Activated T-cell treated with anti-CD3 and anti-CD28 coated beads, Interleukin-2, amount 50 U/mL, for 24 hours (primary cell): ENCODE results near the gene GARIN5B.

Source experiments
- DNase-seq: peaks from one replicate; pipeline ENCODE4 v3.0.0-alpha.2; 2020
- H3K27ac Mint-ChIP-seq: 2 replicates; pipeline ENCODE4 v1.8.0; 2020; ENCODE audit warnings: mild to moderate bottlenecking, mixed read lengths
- H3K27me3 Mint-ChIP-seq: 2 replicates; pipeline ENCODE4 v1.8.0; 2020; ENCODE audit warnings: mixed read lengths
- H3K36me3 Mint-ChIP-seq: 2 replicates; pipeline ENCODE4 v1.8.0; 2020; ENCODE audit warnings: low read depth, mixed read lengths
- H3K4me1 Mint-ChIP-seq: 2 replicates; pipeline ENCODE4 v1.8.0; 2020; ENCODE audit warnings: low read depth, mixed read lengths
- H3K4me3 Mint-ChIP-seq: 2 replicates; pipeline ENCODE4 v1.8.0; 2020; ENCODE audit warnings: mild to moderate bottlenecking, moderate library complexity, mixed read lengths
- H3K9me3 Mint-ChIP-seq: 2 replicates; pipeline ENCODE4 v1.8.0; 2020; ENCODE audit warnings: mixed read lengths

GARIN5B gene

GRCh38 chr19:55352549-55353145 lies 10.4 kb downstream of the GARIN5B start:
- peaks cover 64% of the 10 kb centered on the region for H3K27me3 Mint-ChIP-seq

GRCh38 chr19:55352040-55352439 lies 11.0 kb downstream of the GARIN5B start:
- H3K4me3 Mint-ChIP-seq: no peak overlapping the region
- no peak for DNase-seq
- H3K36me3 Mint-ChIP-seq: peaks cover 4% of the 10 kb centered on the region
- H3K9me3 Mint-ChIP-seq: no peaks in the 10 kb centered on the region
- H3K27me3 Mint-ChIP-seq: peaks cover 59% of the 10 kb centered on the region
- H3K27ac Mint-ChIP-seq: no peak overlapping the region
- H3K4me1 Mint-ChIP-seq: peaks cover 14% of the 10 kb centered on the region

More at GRCh38 chr19:55352549-55353145, 10.4 kb downstream of the GARIN5B start:
- Mint-ChIP-seq H3K4me1 (peaks cover 14% of the 10 kb centered on the region), H3K9me3 (no peaks in the 10 kb centered on the region), H3K27ac (no peak overlapping the region), H3K36me3 (peaks cover 4% of the 10 kb centered on the region), H3K4me3 (peak overlapping the region; percentile 54)
- DNase-seq: no peak

- H3K9me3 Mint-ChIP-seq: no peaks in the 10 kb centered on the region
- peaks cover 14% of the 10 kb centered on the region for H3K4me1 Mint-ChIP-seq
- H3K4me3 Mint-ChIP-seq: no peak overlapping the region
- H3K27ac Mint-ChIP-seq: no peak overlapping the region
- H3K27me3 Mint-ChIP-seq: peaks cover 47% of the 10 kb centered on the region
- peaks cover 4% of the 10 kb centered on the region for H3K36me3 Mint-ChIP-seq
- no peak for DNase-seq
Observed at GRCh38 chr19:55350620-55351315, 12.3 kb downstream of the GARIN5B start.

GRCh38 chr19:55348317-55349034 lies 14.6 kb downstream of the GARIN5B start:
- H3K4me3 Mint-ChIP-seq: no peak overlapping the region
- no peaks in the 10 kb centered on the region for H3K9me3 Mint-ChIP-seq
- no peak overlapping the region for H3K27ac Mint-ChIP-seq
- peaks cover 22% of the 10 kb centered on the region for H3K36me3 Mint-ChIP-seq
- peaks cover 32% of the 10 kb centered on the region for H3K27me3 Mint-ChIP-seq
- DNase-seq: no peak
- peaks cover 10% of the 10 kb centered on the region for H3K4me1 Mint-ChIP-seq

GRCh38 chr19:55347442-55348009 lies 15.5 kb downstream of the GARIN5B start:
- DNase-seq: no peak
- H3K4me1 Mint-ChIP-seq: peaks cover 1% of the 10 kb centered on the region
- no peaks in the 10 kb centered on the region for H3K9me3 Mint-ChIP-seq
- peaks cover 22% of the 10 kb centered on the region for H3K27me3 Mint-ChIP-seq
- no peak overlapping the region for H3K27ac Mint-ChIP-seq
- no peak overlapping the region for H3K4me3 Mint-ChIP-seq
- H3K36me3 Mint-ChIP-seq: peaks cover 32% of the 10 kb centered on the region

- Mint-ChIP-seq H3K27ac (no peak overlapping the region), H3K4me1 (no peaks in the 10 kb centered on the region), H3K4me3 (no peak overlapping the region), H3K27me3 (peaks cover 16% of the 10 kb centered on the region), H3K36me3 (peaks cover 35% of the 10 kb centered on the region), H3K9me3 (no peaks in the 10 kb centered on the region)
- DNase-seq: no peak
Observed at GRCh38 chr19:55346725-55347441, 16.2 kb downstream of the GARIN5B start.

- DNase-seq: no peak
- Mint-ChIP-seq H3K36me3 (peaks cover 41% of the 10 kb centered on the region), H3K4me3 (no peak overlapping the region), H3K9me3 (no peaks in the 10 kb centered on the region), H3K27ac (no peak overlapping the region), H3K4me1 (peaks cover 5% of the 10 kb centered on the region), H3K27me3 (peaks cover 8% of the 10 kb centered on the region)
Observed at GRCh38 chr19:55345818-55346724, 17.0 kb downstream of the GARIN5B start.

- Mint-ChIP-seq H3K4me1 (peaks cover 9% of the 10 kb centered on the region), H3K27me3 (no peaks in the 10 kb centered on the region), H3K9me3 (no peaks in the 10 kb centered on the region), H3K27ac (no peak overlapping the region), H3K4me3 (no peak overlapping the region), H3K36me3 (peaks cover 41% of the 10 kb centered on the region)
- no peak for DNase-seq
Observed at GRCh38 chr19:55345101-55345817, 17.8 kb downstream of the GARIN5B start.

- no peaks in the 10 kb centered on the region for H3K9me3 Mint-ChIP-seq
- DNase-seq: no peak
- H3K27ac Mint-ChIP-seq: no peak overlapping the region
Observed at GRCh38 chr19:55344444-55344843, 18.6 kb downstream of the GARIN5B start.

GRCh38 chr19:55341595-55342531 lies 21.2 kb downstream of the GARIN5B start:
- H3K27me3 Mint-ChIP-seq: no peaks in the 10 kb centered on the region
- peak overlapping the region; percentile 57 for H3K27ac Mint-ChIP-seq
- no peak for DNase-seq
- H3K4me3 Mint-ChIP-seq: peak overlapping the region; percentile 73
- no peaks in the 10 kb centered on the region for H3K9me3 Mint-ChIP-seq
- H3K4me1 Mint-ChIP-seq: peaks cover 17% of the 10 kb centered on the region
- H3K36me3 Mint-ChIP-seq: peaks cover 37% of the 10 kb centered on the region

More at GRCh38 chr19:55344444-55344843, 18.6 kb downstream of the GARIN5B start:
- Mint-ChIP-seq H3K4me1 (peaks cover 9% of the 10 kb centered on the region), H3K27me3 (no peaks in the 10 kb centered on the region), H3K36me3 (peaks cover 41% of the 10 kb centered on the region), H3K4me3 (no peak overlapping the region)

- H3K36me3 Mint-ChIP-seq: peaks cover 37% of the 10 kb centered on the region
Observed at GRCh38 chr19:55341171-55341588, 21.9 kb downstream of the GARIN5B start.

GRCh38 chr19:55340784-55341147 lies 22.3 kb downstream of the GARIN5B start:
- Mint-ChIP-seq H3K9me3 (no peaks in the 10 kb centered on the region), H3K4me3 (peak overlapping the region; percentile 84), H3K27ac (peak overlapping the region; percentile 80), H3K36me3 (peaks cover 36% of the 10 kb centered on the region), H3K27me3 (peaks cover 2% of the 10 kb centered on the region), H3K4me1 (peaks cover 17% of the 10 kb centered on the region)
- DNase-seq: no peak

More at GRCh38 chr19:55341171-55341588, 21.9 kb downstream of the GARIN5B start:
- H3K9me3 Mint-ChIP-seq: no peaks in the 10 kb centered on the region
- peak overlapping the region; percentile 84 for H3K4me3 Mint-ChIP-seq
- peak; percentile 73 for DNase-seq
- peak overlapping the region; percentile 57 for H3K27ac Mint-ChIP-seq
- H3K4me1 Mint-ChIP-seq: peaks cover 17% of the 10 kb centered on the region
- H3K27me3 Mint-ChIP-seq: peaks cover 2% of the 10 kb centered on the region
